GM12892 (cell line): Measurements from ENCODE around the gene RELN.

Experiments used
- POLR2A ChIP-seq: IDR thresholded peaks from 2 replicates; pipeline ENCODE4 v1.6.1; 2011; ENCODE audit warnings: low read depth, low read length, control low read depth
- POLR2AphosphoS5 ChIP-seq: IDR thresholded peaks from 2 replicates; pipeline ENCODE4 v1.6.1; 2011; ENCODE audit warnings: low read depth, low read length, control low read depth
- TAF1 ChIP-seq: IDR thresholded peaks from 2 replicates; pipeline ENCODE4 v1.6.1; 2011; ENCODE audit warnings: low read depth, mild to moderate bottlenecking, control low read depth, low read length, borderline replicate concordance

DNA sequence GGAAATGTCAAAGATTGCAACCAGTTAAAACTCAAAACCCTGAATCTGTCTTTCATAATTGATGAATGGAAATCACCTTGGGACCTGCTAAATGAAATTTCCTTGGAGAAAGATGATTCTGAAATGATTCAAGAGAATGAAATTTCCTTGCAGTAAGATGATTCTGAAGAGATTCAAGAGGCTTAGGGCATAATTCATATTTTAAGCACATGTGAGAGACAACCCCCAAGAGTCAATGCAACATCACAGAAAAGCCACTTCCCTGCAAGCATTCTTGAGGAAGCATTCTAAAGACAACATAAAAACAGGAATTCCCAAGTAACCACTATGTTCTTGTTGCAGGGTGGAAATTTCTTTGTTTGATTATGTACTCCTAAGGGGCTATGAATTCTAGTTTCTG, 113.7 kb downstream of the RELN start:
- no peak for TF ChIP-seq POLR2A
- no peak for TF ChIP-seq POLR2AphosphoS5
- TF ChIP-seq TAF1: no peak
